Measurements from ENCODE around the gene ATAD3A.
"Not testable (repeated sequence)": the region's sequence is repeated elsewhere in the genome, so short reads cannot be mapped to it uniquely, and the experiment has no call there.

GRCh38 chr1:1481811-1482210 is 30.2 kb upstream of the ATAD3A start:
- not testable (repeated sequence) for TF ChIP-seq CTCF (tag by site-specific recombination; IDR thresholded peaks at IDR 0.05); ZNF24 (tag by site-specific recombination; IDR thresholded peaks at IDR 0.05); ZNF670 (tag by site-specific recombination; IDR thresholded peaks at IDR 0.05; ENCODE audit: low read depth); ZNF777 (tag by site-specific recombination; IDR thresholded peaks at IDR 0.05; ENCODE audit: borderline replicate concordance); ZNF37A (tag by site-specific recombination; IDR thresholded peaks at IDR 0.05); ZBTB1 (tag by site-specific recombination; IDR thresholded peaks at IDR 0.05); TSHZ1 (tag by site-specific recombination; IDR thresholded peaks at IDR 0.05; ENCODE audit: borderline replicate concordance); ZNF311 (tag by site-specific recombination; IDR thresholded peaks at IDR 0.05; ENCODE audit: borderline replicate concordance); ZNF155 (tag by site-specific recombination; IDR thresholded peaks at IDR 0.05); SETDB1 (IDR thresholded peaks at IDR 0.05; ENCODE audit: insufficient read length, low read length); ZNF16 (tag by site-specific recombination; IDR thresholded peaks at IDR 0.05; ENCODE audit: low read depth); INSM2 (tag by site-specific recombination; IDR thresholded peaks at IDR 0.05); YY1 (tag by site-specific recombination; IDR thresholded peaks at IDR 0.05)
